Adrenal gland (tissue), 12 donors: ENCODE measurements around the gene GGN. TPM values are rescaled to one million over a fixed set of nuclear protein-coding genes. Genes with fewer than 3 reads are reported as not detected.

Experiments used
- DNase-seq, 7 donors: peaks; one replicate each; pipeline ENCODE4 v3.0.0-alpha.2; 2019 to 2020
- H3K27ac ChIP-seq, 5 donors: fragments of 200-600 bp; sonication (generic) in 4 of 5; 1 replicate in 3 of 5; 2 replicates in 2 of 5; pipeline versions ENCODE4 v1.5.1 to v1.8.0; 2016 to 2020; ENCODE audit warnings: mild to moderate bottlenecking in 1 of 5
- H3K27me3 ChIP-seq: fragments of 200-600 bp; 2 replicates; pipeline ENCODE4 v1.8.0; 2021
- H3K36me3 ChIP-seq, 2 donors: fragments of 200-600 bp; replicated peaks in 1 of 2; 1 replicate in 1 of 2; 2 replicates in 1 of 2; pipeline versions ENCODE4 v1.5.1 to v1.8.0; 2018 to 2022
- H3K4me1 ChIP-seq, 2 donors: fragments of 200-600 bp; replicated peaks in 1 of 2; 1 replicate in 1 of 2; 2 replicates in 1 of 2; pipeline versions ENCODE4 v1.5.1 to v1.8.0; 2018 to 2021
- H3K4me3 ChIP-seq, 4 donors: fragments of 200-600 bp; sonication (generic) in 3 of 4; one replicate each; pipeline ENCODE4 v1.5.1; 2016 to 2018
- H3K9me3 ChIP-seq, 3 donors: fragments of 200-600 bp; sonication (generic) in 1 of 3; replicated peaks in 1 of 3; 1 replicate in 2 of 3; 2 replicates in 1 of 3; pipeline versions ENCODE4 v1.5.1 to v1.8.0; 2016 to 2021
- CTCF ChIP-seq, 6 experiments: fragments of 450-650 bp in 4 of 6; fragments of 200-600 bp in 2 of 6; sonication (generic) in 1 of 6; IDR thresholded peaks; 1 replicate in 5 of 6; 2 replicates in 1 of 6; pipeline versions ENCODE4 v1.5.1 to v1.8.0; 2016 to 2021; ENCODE audit warnings: antibody characterized with exemption in 6 of 6, mild to moderate bottlenecking in 2 of 6, moderate library complexity in 1 of 6
- POLR2A ChIP-seq, 2 donors: fragments of 450-650 bp; IDR thresholded peaks; one replicate each; pipeline ENCODE4 v1.6.1; 2017; ENCODE audit warnings: antibody characterized with exemption in 2 of 2, mild to moderate bottlenecking in 2 of 2, moderate library complexity in 1 of 2
- WGBS, 4 donors: extraction: QIAGEN DNeasy Blood & Tissue Kit in 2 of 4; methylation state at CpG; one replicate each; pipeline versions ENCODE4 v1.1.5 to v1.1.7; 2013 to 2017; 5-methylcytosine and 5-hydroxymethylcytosine counted together
- intact Hi-C, 2 donors: fragments of 100-400 bp; cut with DNase I; formaldehyde crosslinking; loops; one replicate each; pipeline versions ENCODE4 v1.14.1 to v1.15.0; 2022 to 2023
- polyA plus RNA-seq, 3 donors: library from polyadenylated mRNA; stranded (reverse); fragments of 200-250 nt in 2 of 3; fragments of 350-450 nt in 1 of 3; fragmentation: Illumina TruSeq in 1 of 3; extraction: RNeasy Lipid Tissue Mini Kit (QIAGEN cat#74804) in 1 of 3; gene quantifications; one replicate each; pipeline ENCODE4 v1.2.3, GENCODE V29; 2013 to 2014
- total RNA-seq, 9 donors: library from RNA; depleted of rRNA in 4 of 9; stranded (reverse); fragments of >200 nt in 4 of 9; fragments of 120-200 nt in 1 of 9; fragmentation: NEBNext Ultra II Directional in 1 of 9; extraction: Animal tissue kit (Norgen Biotek cat#: 25700) in 1 of 9; gene quantifications; one replicate each; pipeline versions ENCODE4 v1.1.0 to v1.2.4, GENCODE V29; 2013 to 2023
- donor health status: healthy with polysubstance abuse.
- donor health status: Bipolar disorder and iron deficiency.
- donor health status: DM: yes; HTN: yes; CAD: no.
- donor health status: DM: no; HTN: no; CAD: no.
- donor health status: DM: no; HTN: no; CAD: no.
- donor health status: DM: yes; HTN: yes; CAD: no.

Gene GGN
- total and polyA plus RNA-seq, 12 donors, result 0.57 to 1.6 (median 0.85) TPM; not detected in 4

GRCh38 chr19:38399081-38399480, 11.2 kb upstream of the GGN start:
- intact Hi-C loops, result no loop called here
- peaks cover 37% of the 10 kb centered on the region for H3K27me3 ChIP-seq
- TF ChIP-seq CTCF (IDR thresholded peaks at IDR 0.05), result no peak
- TF ChIP-seq POLR2A (IDR thresholded peaks at IDR 0.05), result no peak
- no peak for DNase-seq
- peaks cover 0 to 5% of the 10 kb centered on the region in 2 donors for H3K4me1 ChIP-seq
- no peak overlapping the region for H3K4me3 ChIP-seq
- H3K9me3 ChIP-seq, result no peaks in the 10 kb centered on the region
- 41 to 50% (median 48%) methylated on average over 3 to 9 of the region's 9 CpGs for WGBS, 4 donors
- no peaks in the 10 kb centered on the region for H3K36me3 ChIP-seq
- H3K27ac ChIP-seq, result no peak overlapping the region

- H3K27ac ChIP-seq, result no peak overlapping the region
- DNase-seq, result no peak
- TF ChIP-seq POLR2A (IDR thresholded peaks at IDR 0.05) (no peak), CTCF (IDR thresholded peaks at IDR 0.05) (no peak)
- no peaks in the 10 kb centered on the region for H3K4me1 ChIP-seq
- H3K9me3 ChIP-seq, result no peaks in the 10 kb centered on the region
- no peak overlapping the region for H3K4me3 ChIP-seq
- no peaks in the 10 kb centered on the region for H3K36me3 ChIP-seq
- intact Hi-C loops, result no loop called here
- WGBS, 4 donors, result 6 to 30% (median 6%) methylated on average over 2 to 86 of the region's 86 CpGs
- H3K27me3 ChIP-seq, result peaks cover 37% of the 10 kb centered on the region
Observed at GRCh38 chr19:38395381-38396114, 7.7 kb upstream of the GGN start.

GRCh38 chr19:38394488-38394887, 6.7 kb upstream of the GGN start:
- Histone ChIP-seq H3K4me1 (no peaks in the 10 kb centered on the region), H3K9me3 (no peaks in the 10 kb centered on the region), H3K27ac (no peak overlapping the region), H3K27me3 (peaks cover 37% of the 10 kb centered on the region), H3K36me3 (no peaks in the 10 kb centered on the region), H3K4me3 (no peak overlapping the region)
- DNase-seq, result no peak
- no peak for TF ChIP-seq POLR2A (IDR thresholded peaks at IDR 0.05)
- TF ChIP-seq CTCF (IDR thresholded peaks at IDR 0.05), result no peak
- intact Hi-C loops, result no loop called here
- 7 to 39% (median 8%) methylated on average over 4 to 30 of the region's 30 CpGs for WGBS, 4 donors

- H3K9me3 ChIP-seq, result no peaks in the 10 kb centered on the region
- WGBS, 4 donors, result 61 to 66% (median 64%) methylated on average over 6 of the region's 6 CpGs
- H3K27me3 ChIP-seq, result peaks cover 26% of the 10 kb centered on the region
- intact Hi-C loops, result no loop called here
- no peak for TF ChIP-seq CTCF (IDR thresholded peaks at IDR 0.05)
- TF ChIP-seq POLR2A (IDR thresholded peaks at IDR 0.05), result no peak
- H3K27ac ChIP-seq, result no peak overlapping the region
- peaks cover 1 to 13% of the 10 kb centered on the region in 2 donors for H3K4me1 ChIP-seq
- H3K36me3 ChIP-seq, result no peaks in the 10 kb centered on the region
- H3K4me3 ChIP-seq, result no peak overlapping the region
- no peak for DNase-seq
Observed at GRCh38 chr19:38392707-38393308, 5.0 kb upstream of the GGN start.
